Lung (tissue), 12 donors: ENCODE measurements around the gene MBP. TPM values are rescaled to one million over a fixed set of nuclear protein-coding genes. Genes with fewer than 3 reads are reported as not detected.

Experiments used
- ATAC-seq: fragments of 200-7000 bp; cut with Tn5 transposase; one replicate; pipeline ENCODE4 v1.9.1; 2020; ENCODE audit warnings: moderate number of reproducible peaks; ENCODE audit not compliant: insufficient read depth, low FRiP score
- DNase-seq, 3 donors: peaks; one replicate each; pipeline ENCODE4 v3.0.0-alpha.2; 2013 to 2017
- H3K27ac ChIP-seq, 2 donors: one replicate each; pipeline ENCODE4 v1.5.1; 2013; ENCODE audit warnings: mild to moderate bottlenecking in 2 of 2, moderate library complexity in 2 of 2, control low read depth in 1 of 2, inconsistent platforms in 1 of 2, low read depth in 1 of 2, low read length in 1 of 2
- H3K27me3 ChIP-seq, 3 donors: one replicate each; pipeline ENCODE4 v1.5.1; 2013; ENCODE audit warnings: low read length in 2 of 3; ENCODE audit not compliant: control insufficient read depth in 3 of 3, insufficient read depth in 3 of 3
- H3K36me3 ChIP-seq, 4 donors: one replicate each; pipeline ENCODE4 v1.5.1; 2013; ENCODE audit warnings: low read length in 4 of 4, mild to moderate bottlenecking in 1 of 4, moderate library complexity in 1 of 4; ENCODE audit not compliant: control insufficient read depth in 4 of 4, insufficient read depth in 4 of 4
- H3K4me1 ChIP-seq, 5 donors: one replicate each; pipeline ENCODE4 v1.5.1; 2013; ENCODE audit warnings: low read length in 5 of 5, mild to moderate bottlenecking in 2 of 5, moderate library complexity in 1 of 5; ENCODE audit not compliant: control insufficient read depth in 5 of 5, insufficient read depth in 5 of 5
- H3K4me3 ChIP-seq: one replicate; pipeline ENCODE4 v1.5.1; 2013; ENCODE audit warnings: mild to moderate bottlenecking, control low read depth, moderate library complexity
- H3K9ac ChIP-seq, 2 donors: one replicate each; pipeline ENCODE4 v1.5.1; 2013; ENCODE audit warnings: low read length in 2 of 2, control low read depth in 1 of 2; ENCODE audit not compliant: insufficient read depth in 1 of 2
- H3K9me3 ChIP-seq, 4 donors: one replicate each; pipeline ENCODE4 v1.5.1; 2013; ENCODE audit warnings: low read length in 3 of 4, mild to moderate bottlenecking in 1 of 4, moderate library complexity in 1 of 4; ENCODE audit not compliant: control insufficient read depth in 4 of 4, insufficient read depth in 3 of 4
- CTCF ChIP-seq: IDR thresholded peaks from 2 replicates; pipeline ENCODE4 v1.5.1; 2012; ENCODE audit warnings: mild to moderate bottlenecking; ENCODE audit errors: control extremely low read depth, extremely low read depth
- WGBS, 2 donors: extraction: QIAGEN DNeasy Blood & Tissue Kit; methylation state at CpG; one replicate each; pipeline ENCODE4 v1.1.7; 2013; 5-methylcytosine and 5-hydroxymethylcytosine counted together
- polyA plus RNA-seq, 2 donors: library from polyadenylated mRNA; stranded (reverse); fragments of 200-250 nt; gene quantifications; one replicate each; pipeline ENCODE4 v1.2.1, GENCODE V29; 2013
- total RNA-seq, 2 donors: library from RNA; depleted of rRNA in 1 of 2; stranded (reverse); fragments of >200 nt in 1 of 2; gene quantifications; one replicate each; pipeline ENCODE4 v1.2.1, GENCODE V29; 2014 to 2021
- donor health status: control.
- donor health status: control.
- donor health status: Bipolar disorder and iron deficiency.
- donor health status: healthy.
- donor health status: DM: yes; HTN: yes; CAD: no.

Gene MBP
- total and polyA plus RNA-seq, 4 donors, result 15.6 to 64.1 (median 30.9) TPM

- H3K36me3 ChIP-seq, result no peaks in the 10 kb centered on the region
- ATAC-seq (no peak), DNase-seq (no peak)
- TF ChIP-seq CTCF, result no peak
- no peak overlapping the region for H3K9ac ChIP-seq
- no peaks in the 10 kb centered on the region for H3K27me3 ChIP-seq
- H3K4me1 ChIP-seq, result peaks cover 0 to 21% (median 6%) of the 10 kb centered on the region in 5 donors
- no peak overlapping the region for H3K4me3 ChIP-seq
- WGBS, 2 donors, result 72 to 84% methylated on average over 17 of the region's 17 CpGs
- no peak overlapping the region for H3K27ac ChIP-seq
- no peaks in the 10 kb centered on the region for H3K9me3 ChIP-seq
These were observed 152.7 kb downstream of the MBP start for GRCh38 chr18:76979906-76980305.

- no peak for TF ChIP-seq CTCF
- H3K4me3 ChIP-seq, result no peak overlapping the region
- H3K36me3 ChIP-seq, result no peaks in the 10 kb centered on the region
- WGBS, 2 donors, result 91% methylated on average over 31 of the region's 31 CpGs
- peaks cover 0 to 21% (median 6%) of the 10 kb centered on the region in 5 donors for H3K4me1 ChIP-seq
- no peak for DNase-seq
- ATAC-seq, result no peak
- no peaks in the 10 kb centered on the region for H3K27me3 ChIP-seq
- no peak overlapping the region for H3K9ac ChIP-seq
- no peaks in the 10 kb centered on the region for H3K9me3 ChIP-seq
- H3K27ac ChIP-seq, result no peak overlapping the region
These were observed 153.4 kb downstream of the MBP start for GRCh38 chr18:76979111-76979751.

GRCh38 chr18:76978616-76979015 lies 154.0 kb downstream of the MBP start:
- no peak for DNase-seq
- H3K27ac ChIP-seq, result no peak overlapping the region
- peaks cover 0 to 2% (median 0%) of the 10 kb centered on the region in 4 donors for H3K36me3 ChIP-seq
- H3K9me3 ChIP-seq, result no peaks in the 10 kb centered on the region
- peaks cover 0 to 21% (median 6%) of the 10 kb centered on the region in 5 donors for H3K4me1 ChIP-seq
- WGBS, 2 donors, result 93 to 97% methylated on average over 14 of the region's 14 CpGs
- no peak overlapping the region for H3K4me3 ChIP-seq
- no peaks in the 10 kb centered on the region for H3K27me3 ChIP-seq
- ATAC-seq, result no peak
- no peak overlapping the region for H3K9ac ChIP-seq
- no peak for TF ChIP-seq CTCF
